ENCODE measurements around the gene C12orf57. TPM values are rescaled to one million over a fixed set of nuclear protein-coding genes. Genes with fewer than 3 reads are reported as not detected.

C12orf57 gene
- total and polyA plus RNA-seq, 2 of the 13 experiments (the other 11 are each of a cell fraction or from before 2014, with no cell fraction given) = 84.0 to 287 TPM

GRCh38 chr12:6943722-6944380 is at the start of gene C12orf57, which contains the start of gene RNU7-1 (continued):
- peak; percentile 98 for TF ChIP-seq SP140L (CRISPR knock-in tag; IDR thresholded peaks at IDR 0.05; ENCODE audit: borderline replicate concordance)
- peak; percentile 97 for TF ChIP-seq HOXA7 (CRISPR knock-in tag; IDR thresholded peaks at IDR 0.05)
- no peak; the same call in 1 of the 2 replicates for TF ChIP-seq HOXA9 (CRISPR knock-in tag; IDR thresholded peaks at IDR 0.05; ENCODE audit: borderline replicate concordance)
- TF ChIP-seq ZNF777 (CRISPR knock-in tag; IDR thresholded peaks at IDR 0.05) = no peak
- TF ChIP-seq SKI (IDR thresholded peaks at IDR 0.05; ENCODE audit: partially characterized antibody) = no peak
- peak; percentile 80 for TF ChIP-seq NKX3-1 (CRISPR knock-in tag; IDR thresholded peaks at IDR 0.05)
- no peak for TF ChIP-seq ZNF234 (CRISPR knock-in tag; conservative IDR thresholded peaks at IDR 0.05)
- TF ChIP-seq, protein P1, sequence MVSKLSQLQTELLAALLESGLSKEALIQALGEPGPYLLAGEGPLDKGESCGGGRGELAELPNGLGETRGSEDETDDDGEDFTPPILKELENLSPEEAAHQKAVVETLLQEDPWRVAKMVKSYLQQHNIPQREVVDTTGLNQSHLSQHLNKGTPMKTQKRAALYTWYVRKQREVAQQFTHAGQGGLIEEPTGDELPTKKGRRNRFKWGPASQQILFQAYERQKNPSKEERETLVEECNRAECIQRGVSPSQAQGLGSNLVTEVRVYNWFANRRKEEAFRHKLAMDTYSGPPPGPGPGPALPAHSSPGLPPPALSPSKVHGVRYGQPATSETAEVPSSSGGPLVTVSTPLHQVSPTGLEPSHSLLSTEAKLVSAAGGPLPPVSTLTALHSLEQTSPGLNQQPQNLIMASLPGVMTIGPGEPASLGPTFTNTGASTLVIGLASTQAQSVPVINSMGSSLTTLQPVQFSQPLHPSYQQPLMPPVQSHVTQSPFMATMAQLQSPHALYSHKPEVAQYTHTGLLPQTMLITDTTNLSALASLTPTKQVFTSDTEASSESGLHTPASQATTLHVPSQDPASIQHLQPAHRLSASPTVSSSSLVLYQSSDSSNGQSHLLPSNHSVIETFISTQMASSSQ (IDR thresholded peaks at IDR 0.05; ENCODE audit: low read depth) = peak; percentile 65
- TF ChIP-seq, protein P1 (CRISPR knock-in tag; IDR thresholded peaks at IDR 0.05; ENCODE audit: borderline replicate concordance) = peak; percentile 69; the same call in 1 of the 2 replicates
- 0 out of 2 replicates have a peak, but pooled peaks have one; percentile 50 for TF ChIP-seq ZNF766 (CRISPR knock-in tag; IDR thresholded peaks at IDR 0.05; ENCODE audit: borderline replicate concordance)
- no peak for TF ChIP-seq NAIF1 (CRISPR knock-in tag; IDR thresholded peaks at IDR 0.05; ENCODE audit: borderline replicate concordance)
- no peak for TF ChIP-seq SCMH1 (CRISPR knock-in tag; IDR thresholded peaks at IDR 0.05; ENCODE audit: borderline replicate concordance)
- TF ChIP-seq JARID2 (CRISPR knock-in tag; IDR thresholded peaks at IDR 0.05; ENCODE audit: insufficient replicate concordance) = no peak
- TF ChIP-seq GLI4 (CRISPR knock-in tag; IDR thresholded peaks at IDR 0.05; ENCODE audit: borderline replicate concordance) = no peak
- no peak for TF ChIP-seq AKNA (CRISPR knock-in tag; IDR thresholded peaks at IDR 0.05; ENCODE audit: borderline replicate concordance)
- peak; percentile 35 for TF ChIP-seq ZNF264 (CRISPR knock-in tag; IDR thresholded peaks at IDR 0.05)
- TF ChIP-seq PLSCR1 (CRISPR knock-in tag; IDR thresholded peaks at IDR 0.05; ENCODE audit: borderline replicate concordance) = no peak
- no peak for TF ChIP-seq ZMAT3 (CRISPR knock-in tag; conservative IDR thresholded peaks at IDR 0.05)
- no peak for TF ChIP-seq MTA3 (CRISPR knock-in tag; IDR thresholded peaks at IDR 0.05)
- TF ChIP-seq HDAC2 (CRISPR knock-in tag; IDR thresholded peaks at IDR 0.05) = peak; percentile 79; the same call in 1 of the 2 replicates
- peak; percentile 47 for TF ChIP-seq DNMT1 (CRISPR knock-in tag; IDR thresholded peaks at IDR 0.05)
